ENCODE measurements around the gene OXER1.

Gene OXER1

DNA sequence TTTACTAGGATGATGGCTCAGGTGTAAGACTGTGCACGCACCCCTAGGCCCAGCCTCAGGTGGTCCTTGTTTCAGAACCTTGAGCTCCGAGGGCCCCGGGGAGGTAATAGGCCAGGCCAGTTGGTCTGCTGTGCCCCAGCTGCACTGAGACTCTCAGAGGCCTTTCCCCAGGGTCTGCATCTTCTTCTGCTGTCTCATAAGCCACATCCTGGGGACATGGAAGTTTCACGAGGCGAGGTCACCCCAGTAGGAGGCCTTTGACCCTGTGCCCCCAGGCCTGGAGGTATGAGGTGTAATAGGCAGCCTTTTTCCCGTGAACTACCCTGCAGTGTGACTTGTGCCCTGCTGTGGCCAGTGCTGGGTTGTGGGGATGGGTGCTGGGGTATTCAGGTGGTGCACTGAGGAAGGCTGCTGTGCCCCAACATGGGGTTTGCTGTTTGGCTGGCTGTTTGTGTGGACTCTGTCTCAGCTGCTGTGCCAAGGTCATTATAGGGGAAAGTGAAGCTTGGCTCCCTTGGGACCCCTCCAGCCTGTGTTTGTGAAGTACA is 6.9 kb downstream of the OXER1 start:
- TF ChIP-seq CTCF (conservative IDR thresholded peaks at IDR 0.05; ENCODE audit: low read depth, low read length): no peak
- H3K4me3 ChIP-seq (ENCODE audit: low read length): no peak overlapping the region
- DNase-seq (ENCODE audit: low read depth): no peak

GRCh38 chr2:42756150-42756775 is 7.7 kb downstream of the OXER1 start:
- TF ChIP-seq CTCF (conservative IDR thresholded peaks at IDR 0.05; ENCODE audit: low read depth, low read length): no peak
- no peak overlapping the region for H3K4me3 ChIP-seq (ENCODE audit: low read length)
- no peak for DNase-seq (ENCODE audit: low read depth)

GRCh38 chr2:42755191-42755880 is 8.6 kb downstream of the OXER1 start:
- no peak for DNase-seq (ENCODE audit: low read depth)
- H3K4me3 ChIP-seq (ENCODE audit: low read length): no peak overlapping the region
- TF ChIP-seq CTCF (conservative IDR thresholded peaks at IDR 0.05; ENCODE audit: low read depth, low read length): no peak

DNA sequence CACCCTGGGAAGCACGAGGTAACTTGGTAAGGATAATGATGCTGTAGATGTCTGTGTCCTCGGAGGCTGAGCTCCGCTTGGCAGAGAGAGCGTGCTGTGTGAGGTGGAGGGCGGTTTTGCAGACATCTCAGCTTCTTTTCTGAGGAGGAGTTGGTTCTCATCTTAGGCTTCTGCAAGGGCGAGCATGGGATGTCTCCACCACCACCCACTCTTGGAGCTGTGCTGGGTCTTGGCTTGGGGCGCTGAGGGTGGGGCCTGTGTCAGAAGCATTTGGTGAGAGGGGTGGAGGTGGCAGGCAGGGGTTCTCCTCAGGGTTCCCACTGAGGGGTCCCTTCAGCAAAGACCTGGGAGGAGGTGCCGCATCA is 9.2 kb downstream of the OXER1 start:
- no peak overlapping the region for H3K4me3 ChIP-seq (ENCODE audit: low read length)
- no peak for DNase-seq (ENCODE audit: low read depth)
- TF ChIP-seq CTCF (conservative IDR thresholded peaks at IDR 0.05; ENCODE audit: low read depth, low read length): no peak

DNA sequence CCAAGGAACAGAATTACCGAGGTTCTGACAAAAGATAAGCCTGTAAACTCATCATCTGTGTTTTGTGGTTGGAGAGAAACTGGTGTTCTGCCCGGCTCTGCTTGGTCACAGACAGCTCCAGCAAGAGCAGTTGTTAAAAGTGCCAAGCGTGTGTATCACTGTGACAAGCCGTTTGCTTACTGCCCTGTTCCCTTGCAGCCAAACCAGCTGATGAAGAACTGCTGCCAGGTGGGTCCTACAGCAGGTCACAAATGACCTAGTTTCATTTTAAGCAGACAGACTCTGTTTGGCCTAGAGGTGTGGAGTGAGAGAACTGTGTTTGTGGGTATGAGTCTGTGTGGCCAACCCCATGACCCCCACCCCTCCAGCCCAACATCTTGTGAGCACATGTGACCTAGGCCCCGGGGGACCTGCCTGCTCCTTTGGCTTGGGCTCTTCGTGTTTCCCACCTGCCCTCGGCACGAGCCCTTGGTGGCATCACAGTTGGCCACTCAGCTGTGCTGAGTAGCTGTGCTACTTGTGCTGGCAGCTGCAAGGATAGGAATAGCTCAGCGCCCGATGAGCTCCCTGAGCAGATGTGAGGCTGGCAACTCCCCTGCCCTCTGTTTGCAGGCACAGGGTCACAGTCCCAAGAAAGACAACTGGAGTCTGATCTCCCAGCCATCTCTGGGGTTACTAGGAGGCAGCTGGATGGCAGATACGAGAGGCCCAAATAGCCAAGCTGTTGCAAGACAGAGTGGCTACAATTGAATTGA is 9.7 kb downstream of the OXER1 start:
- no peak for DNase-seq (ENCODE audit: low read depth)
- TF ChIP-seq CTCF (conservative IDR thresholded peaks at IDR 0.05; ENCODE audit: low read depth, low read length): no peak
- no peak overlapping the region for H3K4me3 ChIP-seq (ENCODE audit: low read length)

DNA sequence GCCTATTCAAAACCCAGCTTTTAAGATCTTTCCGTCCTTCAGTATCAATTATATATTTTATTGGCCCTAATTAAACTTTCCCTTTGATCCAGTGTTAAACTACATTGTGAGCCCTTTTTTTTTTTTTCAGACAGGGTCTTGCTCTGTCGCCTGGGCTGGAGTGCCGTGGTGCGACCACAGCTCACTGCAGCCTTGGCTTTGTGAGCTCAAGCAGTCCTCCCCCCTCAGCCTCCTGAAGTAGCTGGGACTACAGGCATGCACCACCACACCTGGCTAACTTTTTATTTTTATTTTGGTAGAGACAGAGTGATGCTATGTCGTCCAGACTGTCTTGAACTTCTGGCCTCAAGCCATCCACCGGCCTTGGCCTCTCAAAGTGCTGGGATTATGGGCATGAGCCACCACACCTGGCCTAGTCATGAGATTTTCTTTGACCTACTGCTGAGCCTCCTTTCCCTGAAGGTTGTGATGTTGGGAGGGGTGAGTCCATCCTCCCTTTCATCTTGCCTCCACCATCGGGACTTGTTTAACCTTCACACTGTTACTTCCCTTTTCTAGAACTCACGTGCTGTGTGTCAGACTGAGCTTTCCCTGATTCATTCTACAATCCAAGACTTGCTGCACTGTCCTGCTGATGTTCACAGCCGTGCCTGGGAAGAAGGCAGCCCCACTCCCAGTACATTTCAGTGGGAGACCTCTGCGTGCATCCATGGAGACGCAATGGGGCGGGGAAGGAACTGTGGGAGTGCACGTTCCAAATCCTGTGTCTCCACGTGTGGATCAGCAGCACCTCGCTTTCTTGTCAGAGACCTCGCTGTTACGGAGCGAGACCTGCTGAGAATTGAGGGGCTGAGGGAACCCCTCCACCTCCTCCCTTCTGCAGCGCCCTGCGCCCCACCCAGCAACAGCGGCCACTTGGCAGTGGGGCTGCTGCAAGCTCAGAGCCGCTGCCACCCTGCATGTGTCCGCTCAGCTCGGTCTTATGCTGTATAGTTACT is 10.8 kb downstream of the OXER1 start:
- DNase-seq (ENCODE audit: low read depth): no peak
- TF ChIP-seq CTCF (conservative IDR thresholded peaks at IDR 0.05; ENCODE audit: low read depth, low read length): no peak

More for the DNA sequence above, 10.8 kb downstream of the OXER1 start:
- H3K4me3 ChIP-seq (ENCODE audit: low read length): no peak overlapping the region
